ENCODE results near the gene ATG5.

ATG5 gene

DNA sequence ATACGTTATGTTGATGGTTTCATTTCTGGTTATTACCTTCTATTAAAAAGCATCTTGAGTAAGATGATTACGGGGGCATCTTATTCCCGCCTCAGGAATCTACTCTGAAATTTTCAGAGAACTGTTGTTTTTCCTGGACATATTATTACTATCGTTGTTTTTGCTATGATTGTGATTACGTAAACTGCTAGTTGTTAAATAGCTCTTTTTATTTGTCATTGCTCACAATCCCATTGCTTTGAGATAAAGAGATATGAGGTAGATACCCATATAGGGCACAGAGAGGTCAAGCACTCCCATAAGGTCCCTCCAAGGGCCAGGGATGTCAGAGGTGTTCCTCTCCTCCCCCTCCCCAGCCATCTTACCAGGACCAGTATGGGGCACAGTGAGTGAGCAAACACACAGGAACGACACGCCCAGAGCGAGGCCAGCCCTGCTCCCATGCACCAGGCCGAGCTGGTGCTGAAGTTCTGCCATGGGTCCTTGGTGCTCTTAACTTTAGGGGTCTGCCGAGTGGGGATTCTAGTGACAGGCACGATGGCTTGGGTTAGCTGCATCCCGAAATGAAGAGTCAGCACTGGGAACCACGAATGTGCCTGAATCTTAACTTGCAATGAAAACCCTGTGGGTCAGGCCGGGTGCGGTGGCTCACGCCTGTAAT, 189.5 kb downstream of the ATG5 start:
- Histone ChIP-seq H4K20me1 (no peaks in the 10 kb centered on the region), H3K9me3 (no peaks in the 10 kb centered on the region), H3K27ac (no peak overlapping the region), H3K4me3 (no peak overlapping the region), H3K36me3 (no peaks in the 10 kb centered on the region), H3K9ac (no peak overlapping the region), H3K27me3 (no peaks in the 10 kb centered on the region), H3K4me1 (peaks cover 10% of the 10 kb centered on the region), H3K4me2 (no peak overlapping the region)
- TF ChIP-seq Cebpa-rat (IDR thresholded peaks at IDR 0.05), result no peak

DNA sequence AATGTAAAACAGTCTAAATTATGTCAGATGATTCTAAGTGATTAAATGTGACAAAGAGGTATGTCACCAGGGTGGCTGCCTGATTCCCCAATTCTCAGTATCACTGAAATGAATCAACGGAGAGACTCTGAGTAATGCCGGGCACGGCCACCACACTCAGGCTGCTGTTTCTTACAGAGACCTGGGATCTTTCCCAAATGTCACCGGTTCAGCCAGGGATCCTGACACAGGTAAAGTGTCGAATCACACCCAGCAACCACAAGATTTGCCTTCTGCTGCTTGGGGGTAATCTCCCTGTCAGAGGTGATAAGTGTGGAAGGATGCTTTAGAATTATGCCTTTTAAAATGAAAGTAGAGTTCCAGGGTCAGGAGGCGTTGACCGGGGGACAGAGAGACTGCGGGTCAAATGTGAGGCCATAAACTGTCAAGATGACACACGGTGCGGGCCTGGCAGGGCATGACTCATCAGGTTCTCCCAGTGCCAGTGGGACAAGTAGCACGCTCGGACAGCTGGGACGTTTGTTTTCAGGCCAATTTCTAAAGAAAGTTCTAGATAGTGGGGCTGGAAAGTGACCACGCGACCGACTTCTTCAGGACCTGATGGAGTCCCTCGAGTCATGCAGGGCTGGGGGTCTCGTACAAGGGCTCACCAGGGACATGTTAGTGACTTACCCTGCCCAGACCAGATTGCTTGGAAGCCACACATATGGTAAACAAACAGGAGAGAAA, 190.5 kb downstream of the ATG5 start:
- Histone ChIP-seq H3K27me3 (no peaks in the 10 kb centered on the region), H3K9me3 (no peaks in the 10 kb centered on the region), H3K9ac (no peak overlapping the region), H3K4me1 (peaks cover 10% of the 10 kb centered on the region), H3K27ac (no peak overlapping the region), H4K20me1 (no peaks in the 10 kb centered on the region), H3K4me3 (no peak overlapping the region), H3K36me3 (no peaks in the 10 kb centered on the region), H3K4me2 (no peak overlapping the region)
- no peak for TF ChIP-seq Cebpa-rat (IDR thresholded peaks at IDR 0.05)

Data from BLaER1 (cell line).